Measurements from ENCODE around the gene UNC5C.

GRCh38 chr4:95450294-95450693, 98.5 kb downstream of the UNC5C start:
- TF ChIP-seq CTCF (IDR thresholded peaks at IDR 0.05) = no peak
- TF ChIP-seq POLR2A (IDR thresholded peaks at IDR 0.05) = no peak

Measured in vagina (tissue), 2 donors.